ENCODE measurements around the gene ME1. TPM values are rescaled to one million over a fixed set of nuclear protein-coding genes. Genes with fewer than 3 reads are reported as not detected.

The ME1 gene
- total RNA-seq, 1 experiment from 2014 or later: 7.8 TPM

GRCh38 chr6:83472767-83473166, 41.9 kb upstream of the ME1 start:
- H3K36me3 Mint-ChIP-seq (ENCODE audit: insufficient read depth in 1 of 3, low read depth in 3 of 3): no peaks in the 10 kb centered on the region
- Histone ChIP-seq H2BK15ac (ENCODE audit: low read depth, low read length) (no peak overlapping the region), H4K20me1 (ENCODE audit: control insufficient read depth, insufficient read depth, insufficient read length) (no peaks in the 10 kb centered on the region), H2AFZ (ENCODE audit: low read length) (no peak overlapping the region), H3K56ac (ENCODE audit: insufficient read length, low read depth, low read length) (no peak overlapping the region), H3K14ac (ENCODE audit: insufficient read depth, low read length) (no peak overlapping the region), H3K4me2 (ENCODE audit: insufficient read depth, insufficient read length, low read length) (no peak overlapping the region), H2BK20ac (ENCODE audit: low read depth, low read length, poor library complexity, severe bottlenecking) (no peak overlapping the region), H3K79me1 (ENCODE audit: insufficient read depth, low read depth, low read length, poor library complexity, severe bottlenecking) (no peaks in the 10 kb centered on the region), H2BK120ac (ENCODE audit: low read depth, low read length, poor library complexity, severe bottlenecking) (no peak overlapping the region), H3K9me3 (ENCODE audit: control insufficient read depth, low read depth, low read length) (no peaks in the 10 kb centered on the region), H4K5ac (ENCODE audit: insufficient read length, low read depth, low read length) (no peak overlapping the region), H2BK12ac (ENCODE audit: insufficient read length, low read depth, low read length) (no peak overlapping the region), H3K9ac (ENCODE audit: extremely low read depth, insufficient read length, low read length) (no peak overlapping the region), H4K91ac (ENCODE audit: insufficient read length, low read depth, low read length) (no peak overlapping the region), H3K4me1 (ENCODE audit: insufficient read depth, low read length) (no peaks in the 10 kb centered on the region), H3K23ac (ENCODE audit: insufficient read length, low read depth, low read length) (no peak overlapping the region), H2BK5ac (ENCODE audit: insufficient read length, low read length) (no peak overlapping the region), H4K8ac (replicated peaks; ENCODE audit: insufficient read length, low read depth, low read length) (no peak overlapping the region), H3K23me2 (ENCODE audit: insufficient read length, low read depth, low read length, poor library complexity, severe bottlenecking) (no peaks in the 10 kb centered on the region), H3K27me3 (ENCODE audit: insufficient read depth, low read length) (no peaks in the 10 kb centered on the region), H3T11ph (ENCODE audit: low read length) (no peak overlapping the region), H3K79me2 (ENCODE audit: insufficient read depth, low read length) (no peaks in the 10 kb centered on the region), H3K18ac (ENCODE audit: insufficient read length, low read depth, low read length) (no peak overlapping the region), H2AK5ac (ENCODE audit: insufficient read length, low read length) (no peak overlapping the region), H3K4ac (ENCODE audit: low read depth, low read length) (no peak overlapping the region), H3K27ac (ENCODE audit: insufficient read length, low read depth, low read length) (no peak overlapping the region)
- no peak overlapping the region for H3K4me3 Mint-ChIP-seq
- no CpG with 5 or more reads among the region's 2 CpGs for WGBS (ENCODE audit: extremely low coverage, insufficient read length, low lambda C conversion rate)
- no peaks in the 10 kb centered on the region; a peak in 1 of 5 replicates for H3K9me3 Mint-ChIP-seq
- TF ChIP-seq, protein P1, sequence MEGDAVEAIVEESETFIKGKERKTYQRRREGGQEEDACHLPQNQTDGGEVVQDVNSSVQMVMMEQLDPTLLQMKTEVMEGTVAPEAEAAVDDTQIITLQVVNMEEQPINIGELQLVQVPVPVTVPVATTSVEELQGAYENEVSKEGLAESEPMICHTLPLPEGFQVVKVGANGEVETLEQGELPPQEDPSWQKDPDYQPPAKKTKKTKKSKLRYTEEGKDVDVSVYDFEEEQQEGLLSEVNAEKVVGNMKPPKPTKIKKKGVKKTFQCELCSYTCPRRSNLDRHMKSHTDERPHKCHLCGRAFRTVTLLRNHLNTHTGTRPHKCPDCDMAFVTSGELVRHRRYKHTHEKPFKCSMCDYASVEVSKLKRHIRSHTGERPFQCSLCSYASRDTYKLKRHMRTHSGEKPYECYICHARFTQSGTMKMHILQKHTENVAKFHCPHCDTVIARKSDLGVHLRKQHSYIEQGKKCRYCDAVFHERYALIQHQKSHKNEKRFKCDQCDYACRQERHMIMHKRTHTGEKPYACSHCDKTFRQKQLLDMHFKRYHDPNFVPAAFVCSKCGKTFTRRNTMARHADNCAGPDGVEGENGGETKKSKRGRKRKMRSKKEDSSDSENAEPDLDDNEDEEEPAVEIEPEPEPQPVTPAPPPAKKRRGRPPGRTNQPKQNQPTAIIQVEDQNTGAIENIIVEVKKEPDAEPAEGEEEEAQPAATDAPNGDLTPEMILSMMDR (conservative IDR thresholded peaks at IDR 0.05): no peak
- no peak overlapping the region for H3K27ac Mint-ChIP-seq
- H3K4me1 Mint-ChIP-seq: peaks cover 7% of the 10 kb centered on the region in 2 experiments; a peak in 3 of 4 replicates
- DNase-seq: no peak
- no peaks in the 10 kb centered on the region for H3K27me3 Mint-ChIP-seq (ENCODE audit: low read depth)
